Glutamatergic neuron (in vitro differentiated cells): ENCODE measurements around the gene MAST4. TPM values are rescaled to one million over a fixed set of nuclear protein-coding genes. Genes with fewer than 3 reads are reported as not detected.

Experiments
- DNase-seq: peaks from one replicate; pipeline ENCODE4 v3.0.0; 2022
- H3K27ac Mint-ChIP-seq: one replicate; pipeline ENCODE4 v1.8.0; 2020; ENCODE audit warnings: mild to moderate bottlenecking, mixed read lengths, inconsistent platforms; ENCODE audit not compliant: unreplicated experiment
- H3K27me3 Mint-ChIP-seq: one replicate; pipeline ENCODE4 v1.8.0; 2020; ENCODE audit warnings: mild to moderate bottlenecking, moderate library complexity, mixed read lengths, inconsistent platforms; ENCODE audit not compliant: unreplicated experiment
- H3K36me3 Mint-ChIP-seq: one replicate; pipeline ENCODE4 v1.8.0; 2020; ENCODE audit warnings: mild to moderate bottlenecking, mixed read lengths, inconsistent platforms; ENCODE audit not compliant: unreplicated experiment
- H3K4me1 Mint-ChIP-seq: one replicate; pipeline ENCODE4 v1.8.0; 2020; ENCODE audit warnings: mild to moderate bottlenecking, low read depth, mixed read lengths, inconsistent platforms; ENCODE audit not compliant: unreplicated experiment
- H3K4me3 Mint-ChIP-seq: one replicate; pipeline ENCODE4 v1.8.0; 2020; ENCODE audit warnings: mild to moderate bottlenecking, mixed read lengths, inconsistent platforms; ENCODE audit not compliant: unreplicated experiment
- H3K9me3 Mint-ChIP-seq: one replicate; pipeline ENCODE4 v1.8.0; 2020; ENCODE audit warnings: mild to moderate bottlenecking, moderate library complexity, mixed read lengths, inconsistent platforms; ENCODE audit not compliant: unreplicated experiment
- CTCF ChIP-seq: fragments of 200-600 bp; sonication (generic); IDR thresholded peaks from one replicate; pipeline ENCODE4 v1.5.0; 2021; ENCODE audit not compliant: partially characterized antibody, unreplicated experiment
- long read RNA-seq: library from polyadenylated mRNA; unstranded; transcript quantifications from one replicate; pipeline ENCODE4 v2.0.0, GENCODE V29; 2020; ENCODE audit not compliant: unreplicated experiment
- total RNA-seq: library from RNA; stranded (reverse); fragmentation: NEBNext Ultra II Directional; extraction: Animal tissue kit (Norgen Biotek cat#: 25700); gene quantifications from one replicate; pipeline ENCODE4 v1.2.1, GENCODE V29; 2021; ENCODE audit not compliant: unreplicated experiment

MAST4 gene
- total RNA-seq, result 11.5 TPM
- long read RNA-seq, partial matches to known transcripts, result 1 of 2 reads
- long read RNA-seq, other reads (novel, unspliced or antisense), result 1 of 2 reads

- TF ChIP-seq CTCF, result no peak
- H3K27me3 Mint-ChIP-seq, result peaks cover 11% of the 10 kb centered on the region
- peak; percentile 92 for DNase-seq
These were observed at the start of gene MAST4 for GRCh38 chr5:66595756-66596635. Gene MAST4, plus strand, starts transcription at chr5:66596393. Its CDS starts 263 bp downstream, at chr5:66596656.

GRCh38 chr5:66546541-66546940 is 49.7 kb upstream of the MAST4 start:
- Mint-ChIP-seq H3K9me3 (peaks cover 2% of the 10 kb centered on the region), H3K4me1 (no peaks in the 10 kb centered on the region), H3K27ac (no peak overlapping the region)

More at GRCh38 chr5:66595756-66596635, at the start of gene MAST4:
- peaks cover 8% of the 10 kb centered on the region for H3K4me1 Mint-ChIP-seq
- H3K36me3 Mint-ChIP-seq, result no peaks in the 10 kb centered on the region
- H3K9me3 Mint-ChIP-seq, result peaks cover 5% of the 10 kb centered on the region
- H3K4me3 Mint-ChIP-seq, result peak within 1 kb of the TSS; percentile 98
- no peak within 1 kb of the TSS for H3K27ac Mint-ChIP-seq

GRCh38 chr5:66551338-66551737 is 44.9 kb upstream of the MAST4 start:
- no peaks in the 10 kb centered on the region for H3K4me1 Mint-ChIP-seq
- peaks cover 2% of the 10 kb centered on the region for H3K9me3 Mint-ChIP-seq
- no peaks in the 10 kb centered on the region for H3K27me3 Mint-ChIP-seq
- H3K27ac Mint-ChIP-seq, result no peak overlapping the region
- H3K36me3 Mint-ChIP-seq, result peaks cover 5% of the 10 kb centered on the region
- DNase-seq, result no peak
- no peak overlapping the region for H3K4me3 Mint-ChIP-seq
- no peak for TF ChIP-seq CTCF

More at GRCh38 chr5:66546541-66546940, 49.7 kb upstream of the MAST4 start:
- H3K27me3 Mint-ChIP-seq, result no peaks in the 10 kb centered on the region
- H3K36me3 Mint-ChIP-seq, result no peaks in the 10 kb centered on the region
- no peak for TF ChIP-seq CTCF
- no peak overlapping the region for H3K4me3 Mint-ChIP-seq
- DNase-seq, result no peak

GRCh38 chr5:66551945-66552344 is 44.2 kb upstream of the MAST4 start:
- no peak for DNase-seq
- H3K4me3 Mint-ChIP-seq, result no peak overlapping the region
- H3K27ac Mint-ChIP-seq, result no peak overlapping the region
- TF ChIP-seq CTCF, result no peak
- no peaks in the 10 kb centered on the region for H3K27me3 Mint-ChIP-seq
- peaks cover 2% of the 10 kb centered on the region for H3K9me3 Mint-ChIP-seq
- no peaks in the 10 kb centered on the region for H3K4me1 Mint-ChIP-seq
- H3K36me3 Mint-ChIP-seq, result peaks cover 5% of the 10 kb centered on the region

GRCh38 chr5:66553368-66553912 is 42.8 kb upstream of the MAST4 start:
- DNase-seq, result no peak
- peaks cover 5% of the 10 kb centered on the region for H3K36me3 Mint-ChIP-seq
- H3K4me1 Mint-ChIP-seq, result no peaks in the 10 kb centered on the region
- H3K9me3 Mint-ChIP-seq, result peaks cover 3% of the 10 kb centered on the region
- no peak for TF ChIP-seq CTCF
- no peak overlapping the region for H3K27ac Mint-ChIP-seq
- H3K4me3 Mint-ChIP-seq, result no peak overlapping the region
- no peaks in the 10 kb centered on the region for H3K27me3 Mint-ChIP-seq
